ENCODE results near the gene CYB561A3. TPM values are rescaled to one million over a fixed set of nuclear protein-coding genes. Genes with fewer than 3 reads are reported as not detected.

Gene CYB561A3
- total and polyA plus RNA-seq, 2 experiments from 2014 or later, result 9.8 to 30.8 TPM

- Histone ChIP-seq H3K36me3 (ENCODE audit: insufficient read depth) (no peaks in the 10 kb centered on the region), H3K27ac (ENCODE audit: low read depth) (no peak overlapping the region), H3K27me3 (ENCODE audit: insufficient read depth) (no peaks in the 10 kb centered on the region), H3K79me2 (replicated peaks; ENCODE audit: insufficient read depth) (no peaks in the 10 kb centered on the region), H3K9me2 (ENCODE audit: insufficient read depth) (no peaks in the 10 kb centered on the region), H2AFZ (no peak overlapping the region), H3F3A (replicated peaks; ENCODE audit: low read depth) (no peaks in the 10 kb centered on the region), H3K4me1 (ENCODE audit: insufficient read depth) (no peaks in the 10 kb centered on the region), H3K4me2 (no peak overlapping the region), H3K4me3 (no peak overlapping the region), H4K20me1 (replicated peaks; ENCODE audit: insufficient read depth) (no peaks in the 10 kb centered on the region)
- Mint-ChIP-seq H3K27ac (peak overlapping the region; percentile 59; the same call in 1 of the 2 replicates), H3K36me3 (ENCODE audit: low read depth) (peaks cover 17% of the 10 kb centered on the region), H3K4me3 (no peak overlapping the region), H3K27me3 (ENCODE audit: insufficient read depth, low read depth, poor library complexity) (peaks cover 2% of the 10 kb centered on the region), H3K4me1 (no peaks in the 10 kb centered on the region), H3K9me3 (no peaks in the 10 kb centered on the region)
- no peak for TF ChIP-seq CTCF (conservative IDR thresholded peaks at IDR 0.05; ENCODE audit: low read depth in 2 of 2)
- TF ChIP-seq STAT1 (IDR thresholded peaks at IDR 0.05; ENCODE audit: unreplicated experiment), result no peak
- no peak for TF ChIP-seq ETS1 (IDR thresholded peaks at IDR 0.05)
- no peak for TF ChIP-seq EZH2 (IDR thresholded peaks at IDR 0.05; ENCODE audit: low read depth, unreplicated experiment)
- no peak for ATAC-seq
- no peak for DNase-seq (ENCODE audit: low spot score)
Observed at GRCh38 chr11:61353131-61354067, 8.3 kb downstream of the CYB561A3 start.

GRCh38 chr11:61352038-61352437 is 9.6 kb downstream of the CYB561A3 start:
- no peak for ATAC-seq
- Histone ChIP-seq H3K4me1 (ENCODE audit: insufficient read depth) (no peaks in the 10 kb centered on the region), H3K36me3 (ENCODE audit: insufficient read depth) (no peaks in the 10 kb centered on the region), H3F3A (replicated peaks; ENCODE audit: low read depth) (no peaks in the 10 kb centered on the region), H3K27ac (ENCODE audit: low read depth) (no peak overlapping the region), H3K4me2 (no peak overlapping the region), H4K20me1 (replicated peaks; ENCODE audit: insufficient read depth) (no peaks in the 10 kb centered on the region), H3K9me2 (ENCODE audit: insufficient read depth) (no peaks in the 10 kb centered on the region), H3K27me3 (ENCODE audit: insufficient read depth) (no peaks in the 10 kb centered on the region), H3K79me2 (replicated peaks; ENCODE audit: insufficient read depth) (no peaks in the 10 kb centered on the region), H3K4me3 (no peak overlapping the region), H2AFZ (no peak overlapping the region)
- peaks cover 2% of the 10 kb centered on the region for H3K27me3 Mint-ChIP-seq (ENCODE audit: insufficient read depth, low read depth, poor library complexity)
- H3K4me3 Mint-ChIP-seq, result no peak overlapping the region
- no peaks in the 10 kb centered on the region for H3K4me1 Mint-ChIP-seq
- peaks cover 17% of the 10 kb centered on the region for H3K36me3 Mint-ChIP-seq (ENCODE audit: low read depth)
- H3K27ac Mint-ChIP-seq, result no peak overlapping the region
- no peak for DNase-seq (ENCODE audit: low spot score)
- no peaks in the 10 kb centered on the region for H3K9me3 Mint-ChIP-seq
- no peak for TF ChIP-seq ZNF462 (CRISPR knock-in tag; IDR thresholded peaks at IDR 0.05)
- no peak for TF ChIP-seq POLR2AphosphoS5 (IDR thresholded peaks at IDR 0.05; ENCODE audit: low read depth)
- no peak for TF ChIP-seq REST (IDR thresholded peaks at IDR 0.05; ENCODE audit: unreplicated experiment)

Measured in GM23338 (cell line).